HCT116 (cell line): ENCODE results near the gene SLC37A3. TPM values are rescaled to one million over a fixed set of nuclear protein-coding genes. Genes with fewer than 3 reads are reported as not detected.

Source experiments
- ATAC-seq: fragments of 200-7000 bp; cut with Tn5 transposase; 2 replicates; pipeline ENCODE4 v1.9.1; 2020; ENCODE audit warnings: mild to moderate bottlenecking, moderate library complexity
- BruUV-seq: library from RNA; stranded (reverse); fragments of 400-500 nt; replicated peaks from 2 replicates; lab custom pipeline; 2021; lab: Mats Ljungman, UMichigan
- CTCF ChIA-PET: fragments of 300-600 bp; sonication (Branson Sonifier 250); formaldehyde crosslinking; loops from one replicate; lab custom pipeline; 2021; ENCODE audit warnings: antibody characterized with exemption; lab: Charles Lee
- POLR2A ChIA-PET: fragments of 300-600, 350-600 bp; sonication (Branson Sonifier 250); formaldehyde crosslinking; loops from one replicate; lab custom pipeline; 2021; ENCODE audit warnings: antibody characterized with exemption; lab: Charles Lee
- RAD21 ChIA-PET, 2 experiments: fragments of 300-600 bp; sonication (Branson Sonifier 250); formaldehyde crosslinking; loops; one replicate each; lab custom pipeline; 2023; ENCODE audit warnings: low total read pairs in 2 of 2; ENCODE audit not compliant: uncharacterized antibody in 2 of 2, unreplicated experiment in 2 of 2, low non-redundant PET in 1 of 2; lab: Charles Lee
- DNase-seq: peaks from one replicate; pipeline ENCODE4 v3.0.0-alpha.2; 2010; ENCODE audit warnings: low read depth, low spot score
- H2AFZ ChIP-seq: fragments of 200-600 bp; shearing (Covaris generic), sonication (generic); 2 replicates; pipeline ENCODE4 v1.6.1; 2017; ENCODE audit warnings: low read depth, mixed run types, mixed read lengths, antibody characterized with exemption, low read length; ENCODE audit not compliant: poor library complexity, severe bottlenecking
- H3K27ac ChIP-seq: 2 replicates; pipeline ENCODE4 v1.5.1; 2012; ENCODE audit warnings: low read depth, low read length
- H3K27me3 ChIP-seq: fragments of 200-600 bp; sonication (generic); 2 replicates; pipeline ENCODE4 v1.6.1; 2016; ENCODE audit warnings: mixed run types, low read length, mixed read lengths; ENCODE audit not compliant: insufficient read depth
- H3K36me3 ChIP-seq, 2 experiments: fragments of 200-500 bp in 1 of 2; fragments of 200-600 bp in 1 of 2; sonication (Bioruptor generic) in 1 of 2; sonication (generic) in 1 of 2; 2 replicates each; pipeline versions ENCODE4 v1.5.1 to v1.6.1; 2014 to 2016; ENCODE audit warnings: low read length in 2 of 2, inconsistent platforms in 1 of 2, mixed read lengths in 1 of 2, mixed run types in 1 of 2; ENCODE audit not compliant: insufficient read depth in 2 of 2, control insufficient read depth in 1 of 2
- H3K4me1 ChIP-seq, 2 experiments: fragments of 200-600 bp in 1 of 2; sonication (generic) in 1 of 2; 2 replicates each; pipeline versions ENCODE4 v1.5.1 to v1.6.1; 2012 to 2017; ENCODE audit warnings: low read length in 2 of 2, inconsistent platforms in 1 of 2, mild to moderate bottlenecking in 1 of 2, mixed read lengths in 1 of 2, mixed run types in 1 of 2, moderate library complexity in 1 of 2; ENCODE audit not compliant: insufficient read depth in 2 of 2, control insufficient read depth in 1 of 2
- H3K4me2 ChIP-seq: fragments of 200-600 bp; sonication (generic); 2 replicates; pipeline ENCODE4 v1.6.1; 2017; ENCODE audit warnings: mixed run types, low read length, mixed read lengths
- H3K4me3 ChIP-seq, 2 experiments: fragments of 200-600 bp in 1 of 2; sonication (generic) in 1 of 2; replicated peaks in 1 of 2; 2 replicates each; pipeline ENCODE4 v1.5.1; 2011 to 2016; ENCODE audit warnings: low read length in 2 of 2, control low read depth in 1 of 2, low read depth in 1 of 2, mild to moderate bottlenecking in 1 of 2, mixed read lengths in 1 of 2, mixed run types in 1 of 2
- H3K79me2 ChIP-seq: fragments of 200-600 bp; sonication (generic); 2 replicates; pipeline ENCODE4 v1.6.1; 2017; ENCODE audit warnings: mild to moderate bottlenecking, mixed run types, low read length, moderate library complexity, mixed read lengths; ENCODE audit not compliant: insufficient read depth
- H3K9ac ChIP-seq: fragments of 200-600 bp; sonication (generic); 2 replicates; pipeline ENCODE4 v1.6.1; 2016; ENCODE audit warnings: low read length, mixed read lengths
- H3K9me2 ChIP-seq: fragments of 200-600 bp; sonication (generic), shearing (Covaris generic); 2 replicates; pipeline ENCODE4 v1.6.1; 2017; ENCODE audit warnings: mixed run types, mild to moderate bottlenecking, moderate library complexity; ENCODE audit not compliant: insufficient read depth
- H3K9me3 ChIP-seq, 2 experiments: fragments of 200-500 bp in 1 of 2; fragments of 200-600 bp in 1 of 2; sonication (Bioruptor generic) in 1 of 2; sonication (generic) in 1 of 2; 2 replicates each; pipeline ENCODE4 v1.6.1; 2014 to 2017; ENCODE audit warnings: low read length in 2 of 2, mixed read lengths in 2 of 2, inconsistent platforms in 1 of 2, low read depth in 1 of 2, mild to moderate bottlenecking in 1 of 2, mixed run types in 1 of 2, moderate library complexity in 1 of 2; ENCODE audit not compliant: control insufficient read depth in 1 of 2, insufficient read depth in 1 of 2
- H4K20me1 ChIP-seq: fragments of 200-600 bp; sonication (generic), shearing (Covaris generic); 2 replicates; pipeline ENCODE4 v1.6.1; 2017; ENCODE audit warnings: mixed run types, mild to moderate bottlenecking, moderate library complexity; ENCODE audit not compliant: insufficient read depth
- CBX3 ChIP-seq: IDR thresholded peaks from 2 replicates; pipeline ENCODE4 v1.6.1; 2012; ENCODE audit warnings: low read depth
- EZH2phosphoT487 ChIP-seq: fragments of 200-600 bp; IDR thresholded peaks from 2 replicates; pipeline ENCODE4 v1.6.1; 2018; ENCODE audit warnings: antibody characterized with exemption, borderline replicate concordance
- intact Hi-C: fragments of 100-400 bp; cut with micrococcal nuclease; formaldehyde crosslinking; loops from 2 replicates; pipeline ENCODE4 v1.10.0; 2022
- total RNA-seq: library from RNA; stranded (reverse); gene quantifications from one replicate; pipeline ENCODE4 v1.2.1, GENCODE V29; 2021; ENCODE audit not compliant: unreplicated experiment
- TF ChIP-seq, protein P1 (sequence below): IDR thresholded peaks from 2 replicates; pipeline ENCODE4 v1.6.1; 2011; ENCODE audit warnings: mild to moderate bottlenecking, low read length, moderate library complexity; ENCODE audit not compliant: insufficient replicate concordance; ENCODE audit errors: extremely low read depth

Gene SLC37A3
- total RNA-seq, 1 experiment from 2014 or later = 41.8 TPM

DNA sequence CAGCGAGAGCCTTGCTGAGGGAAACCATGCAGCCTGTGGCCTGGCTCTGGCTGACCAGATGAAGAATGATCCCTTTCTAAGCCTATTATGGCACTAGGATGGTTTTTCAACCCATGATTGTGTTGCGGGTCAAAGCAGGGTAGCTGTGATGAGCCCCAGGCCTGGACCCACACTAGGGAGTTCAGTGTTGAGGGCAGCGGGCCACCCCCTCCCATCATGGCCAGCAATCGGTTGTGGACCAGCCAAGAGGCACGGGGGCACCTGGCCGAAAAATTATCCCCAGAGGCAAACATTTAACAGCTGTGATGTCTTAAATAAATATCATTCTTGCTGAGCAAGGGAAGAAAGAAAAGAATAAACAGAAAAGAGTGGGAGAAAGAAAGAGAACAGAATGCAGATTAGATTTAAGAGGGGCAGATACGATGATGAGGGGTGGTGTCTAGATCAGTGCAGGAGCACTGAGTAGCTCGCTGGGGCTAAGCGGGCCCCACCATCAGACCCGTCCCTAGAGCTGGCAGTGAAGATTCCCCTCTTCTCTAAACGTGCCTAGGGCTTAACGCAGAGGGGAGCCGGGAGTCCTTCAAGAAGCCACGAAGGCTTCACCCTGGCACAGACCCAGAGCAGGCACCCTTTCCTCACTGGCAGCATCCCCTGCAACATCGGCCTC, 82.7 kb downstream of the SLC37A3 start:
- intact Hi-C loops = no loop called here
- CTCF ChIA-PET = no interaction called here
- no peak overlapping the region for H2AFZ ChIP-seq

More for the DNA sequence above, 82.7 kb downstream of the SLC37A3 start:
- Histone ChIP-seq H3K4me2 (peak overlapping the region; percentile 67), H3K9me2 (no peaks in the 10 kb centered on the region), H3K79me2 (no peaks in the 10 kb centered on the region), H3K36me3 (no peaks in the 10 kb centered on the region), H3K9me3 (no peaks in the 10 kb centered on the region), H3K27ac (0 out of 2 replicates have a peak overlapping the region, but pooled peaks have one; percentile 25), H3K9ac (no peak overlapping the region), H3K27me3 (no peaks in the 10 kb centered on the region), H4K20me1 (no peaks in the 10 kb centered on the region), H3K4me3 (no peak overlapping the region), H3K4me1 (peaks cover 0 to 22% of the 10 kb centered on the region in 2 experiments; a peak in 2 of 4 replicates)
- DNase-seq (no peak), ATAC-seq (peak; percentile 40; the same call in 1 of the 2 replicates)
- RAD21 ChIA-PET = no interaction called here
- no TSS peak for BruUV-seq
- TF ChIP-seq EZH2phosphoT487 = no peak
- TF ChIP-seq, protein P1, sequence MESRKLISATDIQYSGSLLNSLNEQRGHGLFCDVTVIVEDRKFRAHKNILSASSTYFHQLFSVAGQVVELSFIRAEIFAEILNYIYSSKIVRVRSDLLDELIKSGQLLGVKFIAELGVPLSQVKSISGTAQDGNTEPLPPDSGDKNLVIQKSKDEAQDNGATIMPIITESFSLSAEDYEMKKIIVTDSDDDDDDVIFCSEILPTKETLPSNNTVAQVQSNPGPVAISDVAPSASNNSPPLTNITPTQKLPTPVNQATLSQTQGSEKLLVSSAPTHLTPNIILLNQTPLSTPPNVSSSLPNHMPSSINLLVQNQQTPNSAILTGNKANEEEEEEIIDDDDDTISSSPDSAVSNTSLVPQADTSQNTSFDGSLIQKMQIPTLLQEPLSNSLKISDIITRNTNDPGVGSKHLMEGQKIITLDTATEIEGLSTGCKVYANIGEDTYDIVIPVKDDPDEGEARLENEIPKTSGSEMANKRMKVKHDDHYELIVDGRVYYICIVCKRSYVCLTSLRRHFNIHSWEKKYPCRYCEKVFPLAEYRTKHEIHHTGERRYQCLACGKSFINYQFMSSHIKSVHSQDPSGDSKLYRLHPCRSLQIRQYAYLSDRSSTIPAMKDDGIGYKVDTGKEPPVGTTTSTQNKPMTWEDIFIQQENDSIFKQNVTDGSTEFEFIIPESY = no peak
- TF ChIP-seq CBX3 = no peak
- POLR2A ChIA-PET = no interaction called here
